ENCODE results near the gene TADA2B.

TADA2B gene

DNA sequence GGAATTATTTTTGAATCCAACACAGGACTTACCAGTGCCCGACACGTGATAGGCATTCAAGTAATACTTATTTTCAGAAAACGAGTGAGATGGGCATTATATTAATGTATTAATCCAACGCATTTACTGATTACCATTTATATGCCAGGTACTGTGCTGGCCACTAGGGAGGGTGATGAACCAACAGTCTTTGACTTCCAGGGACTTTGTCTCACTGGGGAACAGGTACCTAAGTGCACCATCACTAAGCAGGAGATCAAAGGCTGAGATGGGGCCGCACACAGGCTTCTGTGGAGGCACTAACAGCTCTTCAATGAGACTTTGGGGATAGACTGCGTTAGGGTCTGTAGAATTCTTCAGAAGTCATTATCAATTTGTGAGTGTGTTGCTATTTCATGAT lies 5.7 kb upstream of the TADA2B start:
- no peak overlapping the region for H2BK15ac ChIP-seq (replicated peaks; ENCODE audit: low read depth)
- no peak overlapping the region for H2BK5ac ChIP-seq (ENCODE audit: low read length)
- no peak overlapping the region for H2BK120ac ChIP-seq (ENCODE audit: low read depth, low read length)
- no peak overlapping the region for H3K4me2 ChIP-seq (ENCODE audit: low read length)
- H3K79me1 ChIP-seq (ENCODE audit: low read length) = no peaks in the 10 kb centered on the region
- no peak overlapping the region for H2AK5ac ChIP-seq (ENCODE audit: low read length)
- no peak overlapping the region for H3K18ac ChIP-seq (ENCODE audit: low read length)
- no peak overlapping the region for H3K9ac ChIP-seq (ENCODE audit: low read length)
- WGBS (ENCODE audit: extremely low coverage, insufficient coverage, low lambda C conversion rate) = no CpG with 5 or more reads among the region's 6 CpGs
- H4K5ac ChIP-seq (ENCODE audit: low read length) = no peak overlapping the region
- no peaks in the 10 kb centered on the region for H3K36me3 ChIP-seq (ENCODE audit: control insufficient read depth, insufficient read depth, low read length)
- H3K79me2 ChIP-seq (ENCODE audit: control insufficient read depth, insufficient read depth, low read length) = no peaks in the 10 kb centered on the region
- H3K23ac ChIP-seq (ENCODE audit: low read length) = no peak overlapping the region
- no peak overlapping the region for H3K56ac ChIP-seq (ENCODE audit: low read length)
- no peak overlapping the region for H3K27ac ChIP-seq (ENCODE audit: low read depth, low read length)
- no peak overlapping the region for H4K8ac ChIP-seq (ENCODE audit: low read depth, low read length)
- no peak overlapping the region for H3K4ac ChIP-seq (ENCODE audit: low read depth, low read length)
- no peak overlapping the region for H3K4me3 ChIP-seq (ENCODE audit: low read length)
- H3K4me1 ChIP-seq (ENCODE audit: control insufficient read depth, low read depth, low read length) = no peaks in the 10 kb centered on the region
- H3K27me3 ChIP-seq (ENCODE audit: insufficient read depth, low read length, poor library complexity) = peaks cover 6% of the 10 kb centered on the region
- DNase-seq = no peak

DNA sequence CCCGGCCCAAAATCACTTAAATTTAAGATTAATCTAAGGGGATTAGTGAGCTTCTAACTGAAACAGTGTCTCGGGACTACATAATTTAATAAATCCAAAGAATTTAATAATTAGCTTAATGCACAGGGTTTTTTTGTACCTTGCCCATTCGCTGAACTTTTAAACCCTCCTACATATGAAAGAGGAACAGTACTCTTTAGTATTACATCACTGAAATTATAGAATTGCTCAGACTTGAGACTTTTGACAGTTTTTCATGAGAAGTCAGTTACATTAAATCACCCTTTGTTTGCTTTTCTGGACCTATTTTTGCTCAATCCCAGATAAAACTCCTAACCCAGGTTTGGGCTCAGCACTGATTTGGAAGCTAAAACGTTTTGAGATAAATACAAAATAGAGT lies 2.4 kb upstream of the TADA2B start:
- no peak overlapping the region for H4K5ac ChIP-seq (ENCODE audit: low read length)
- H3K18ac ChIP-seq (ENCODE audit: low read length) = no peak overlapping the region
- no peak overlapping the region for H3K23ac ChIP-seq (ENCODE audit: low read length)
- H2BK120ac ChIP-seq (ENCODE audit: low read depth, low read length) = no peak overlapping the region
- peaks cover 15% of the 10 kb centered on the region for H3K79me2 ChIP-seq (ENCODE audit: control insufficient read depth, insufficient read depth, low read length)
- H3K9ac ChIP-seq (ENCODE audit: low read length) = no peak overlapping the region
- no peak overlapping the region for H2BK15ac ChIP-seq (replicated peaks; ENCODE audit: low read depth)
- no peak overlapping the region for H2BK5ac ChIP-seq (ENCODE audit: low read length)
- H3K27ac ChIP-seq (ENCODE audit: low read depth, low read length) = no peak overlapping the region
- DNase-seq = no peak
- H4K8ac ChIP-seq (ENCODE audit: low read depth, low read length) = no peak overlapping the region
- H3K4me1 ChIP-seq (ENCODE audit: control insufficient read depth, low read depth, low read length) = peaks cover 2% of the 10 kb centered on the region
- H3K79me1 ChIP-seq (ENCODE audit: low read length) = peaks cover 16% of the 10 kb centered on the region
- no peak overlapping the region for H3K56ac ChIP-seq (ENCODE audit: low read length)
- no peak overlapping the region for H3K4me3 ChIP-seq (ENCODE audit: low read length)
- WGBS (ENCODE audit: extremely low coverage, insufficient coverage, low lambda C conversion rate) = no CpG with 5 or more reads among the region's 4 CpGs
- no peak overlapping the region for H3K4ac ChIP-seq (ENCODE audit: low read depth, low read length)
- no peaks in the 10 kb centered on the region for H3K36me3 ChIP-seq (ENCODE audit: control insufficient read depth, insufficient read depth, low read length)
- H3K4me2 ChIP-seq (ENCODE audit: low read length) = no peak overlapping the region
- no peak overlapping the region for H2AK5ac ChIP-seq (ENCODE audit: low read length)
- H3K27me3 ChIP-seq (ENCODE audit: insufficient read depth, low read length, poor library complexity) = peaks cover 6% of the 10 kb centered on the region

DNA sequence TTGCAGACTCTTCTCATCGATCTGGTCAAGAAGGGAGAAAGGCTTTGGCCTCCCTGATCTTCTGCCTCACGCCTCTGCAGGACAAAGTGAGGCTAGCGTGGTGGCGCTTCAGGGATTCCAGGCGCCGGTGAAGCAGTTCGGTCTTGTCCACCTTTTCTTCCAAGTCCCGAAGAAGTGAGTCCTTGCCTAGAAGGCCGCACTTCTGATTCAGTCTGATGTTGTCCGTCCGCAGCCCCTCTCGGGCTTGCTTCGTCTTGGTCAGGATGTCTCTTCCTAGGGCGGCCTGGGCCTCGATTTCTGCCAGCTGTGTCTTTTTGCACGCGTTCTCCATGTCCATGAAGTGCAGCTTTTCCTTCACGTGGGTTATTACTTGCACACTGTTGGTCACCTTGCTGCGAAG lies 1.9 kb upstream of the TADA2B start:
- no peak overlapping the region for H3K4ac ChIP-seq (ENCODE audit: low read depth, low read length)
- no peak overlapping the region for H4K8ac ChIP-seq (ENCODE audit: low read depth, low read length)
- H3K79me2 ChIP-seq (ENCODE audit: control insufficient read depth, insufficient read depth, low read length) = peaks cover 19% of the 10 kb centered on the region
- no peak overlapping the region for H4K5ac ChIP-seq (ENCODE audit: low read length)
- H3K36me3 ChIP-seq (ENCODE audit: control insufficient read depth, insufficient read depth, low read length) = no peaks in the 10 kb centered on the region
- no peak overlapping the region for H3K56ac ChIP-seq (ENCODE audit: low read length)
- H2BK15ac ChIP-seq (replicated peaks; ENCODE audit: low read depth) = no peak overlapping the region
- H3K4me3 ChIP-seq (ENCODE audit: low read length) = no peak overlapping the region
- no peak overlapping the region for H2BK120ac ChIP-seq (ENCODE audit: low read depth, low read length)
- WGBS (ENCODE audit: extremely low coverage, insufficient coverage, low lambda C conversion rate) = no CpG with 5 or more reads among the region's 19 CpGs
- H3K4me2 ChIP-seq (ENCODE audit: low read length) = no peak overlapping the region
- no peak overlapping the region for H2AK5ac ChIP-seq (ENCODE audit: low read length)
- no peak overlapping the region for H3K27ac ChIP-seq (ENCODE audit: low read depth, low read length)
- no peak for DNase-seq
- no peak overlapping the region for H2BK5ac ChIP-seq (ENCODE audit: low read length)
- H3K9ac ChIP-seq (ENCODE audit: low read length) = no peak overlapping the region
- no peak overlapping the region for H3K23ac ChIP-seq (ENCODE audit: low read length)
- peaks cover 6% of the 10 kb centered on the region for H3K27me3 ChIP-seq (ENCODE audit: insufficient read depth, low read length, poor library complexity)
- H3K18ac ChIP-seq (ENCODE audit: low read length) = no peak overlapping the region
- H3K79me1 ChIP-seq (ENCODE audit: low read length) = peaks cover 18% of the 10 kb centered on the region
- peaks cover 2% of the 10 kb centered on the region for H3K4me1 ChIP-seq (ENCODE audit: control insufficient read depth, low read depth, low read length)

DNA sequence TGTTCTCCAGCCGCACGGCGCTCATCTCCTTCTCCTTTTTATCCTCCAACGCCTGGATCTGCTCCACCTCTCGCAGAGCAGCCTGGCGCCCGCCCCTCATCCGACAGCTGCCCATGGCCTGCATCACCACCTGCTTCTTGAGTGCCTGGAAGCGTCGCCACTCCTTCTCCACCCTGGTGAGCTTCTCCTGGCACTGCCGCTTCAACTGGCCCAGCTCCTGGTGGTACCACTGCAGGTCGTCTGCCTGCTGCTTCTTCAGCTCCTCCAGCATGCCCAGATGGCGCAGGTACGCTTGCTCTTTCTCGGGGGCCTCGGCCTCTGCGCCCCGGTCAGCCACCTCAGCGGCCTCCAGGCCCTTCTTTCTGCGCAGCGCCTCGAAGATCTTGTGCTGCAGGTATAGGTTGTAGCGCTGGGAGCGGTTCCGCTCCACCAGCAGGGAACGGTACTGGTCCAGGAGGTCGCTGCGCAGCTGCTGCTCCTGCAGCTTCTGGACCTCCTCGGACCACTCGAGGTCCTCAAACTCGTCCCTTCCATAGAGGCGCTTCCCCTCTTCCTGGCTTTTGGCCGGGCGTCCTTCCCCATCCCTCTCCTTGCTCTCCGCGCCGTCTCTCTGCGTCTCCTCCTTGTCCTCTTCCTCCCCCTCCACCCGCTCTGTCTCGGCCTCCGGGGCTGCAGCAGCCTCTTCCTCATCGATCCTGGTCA lies 1.2 kb upstream of the TADA2B start:
- H3K27me3 ChIP-seq (ENCODE audit: insufficient read depth, low read length, poor library complexity) = peaks cover 6% of the 10 kb centered on the region
- H3K9ac ChIP-seq (ENCODE audit: low read length) = peak overlapping the region; percentile 36
- H4K5ac ChIP-seq (ENCODE audit: low read length) = no peak overlapping the region
- no peak overlapping the region for H3K18ac ChIP-seq (ENCODE audit: low read length)
- H3K4ac ChIP-seq (ENCODE audit: low read depth, low read length) = no peak overlapping the region
- H3K79me1 ChIP-seq (ENCODE audit: low read length) = peaks cover 22% of the 10 kb centered on the region
- no peak overlapping the region for H4K8ac ChIP-seq (ENCODE audit: low read depth, low read length)
- no peak overlapping the region for H3K27ac ChIP-seq (ENCODE audit: low read depth, low read length)
- no peaks in the 10 kb centered on the region for H3K36me3 ChIP-seq (ENCODE audit: control insufficient read depth, insufficient read depth, low read length)
- no peak overlapping the region for H3K4me3 ChIP-seq (ENCODE audit: low read length)
- H3K4me2 ChIP-seq (ENCODE audit: low read length) = peak overlapping the region; percentile 91
- H3K79me2 ChIP-seq (ENCODE audit: control insufficient read depth, insufficient read depth, low read length) = peaks cover 25% of the 10 kb centered on the region
- no peak overlapping the region for H2AK5ac ChIP-seq (ENCODE audit: low read length)
- H3K4me1 ChIP-seq (ENCODE audit: control insufficient read depth, low read depth, low read length) = peaks cover 2% of the 10 kb centered on the region
- no peak for DNase-seq
- no peak overlapping the region for H2BK120ac ChIP-seq (ENCODE audit: low read depth, low read length)
- no peak overlapping the region for H3K23ac ChIP-seq (ENCODE audit: low read length)
- no CpG with 5 or more reads among the region's 42 CpGs for WGBS (ENCODE audit: extremely low coverage, insufficient coverage, low lambda C conversion rate)
- no peak overlapping the region for H2BK15ac ChIP-seq (replicated peaks; ENCODE audit: low read depth)
- peak overlapping the region; percentile 45 for H3K56ac ChIP-seq (ENCODE audit: low read length)
- no peak overlapping the region for H2BK5ac ChIP-seq (ENCODE audit: low read length)

DNA sequence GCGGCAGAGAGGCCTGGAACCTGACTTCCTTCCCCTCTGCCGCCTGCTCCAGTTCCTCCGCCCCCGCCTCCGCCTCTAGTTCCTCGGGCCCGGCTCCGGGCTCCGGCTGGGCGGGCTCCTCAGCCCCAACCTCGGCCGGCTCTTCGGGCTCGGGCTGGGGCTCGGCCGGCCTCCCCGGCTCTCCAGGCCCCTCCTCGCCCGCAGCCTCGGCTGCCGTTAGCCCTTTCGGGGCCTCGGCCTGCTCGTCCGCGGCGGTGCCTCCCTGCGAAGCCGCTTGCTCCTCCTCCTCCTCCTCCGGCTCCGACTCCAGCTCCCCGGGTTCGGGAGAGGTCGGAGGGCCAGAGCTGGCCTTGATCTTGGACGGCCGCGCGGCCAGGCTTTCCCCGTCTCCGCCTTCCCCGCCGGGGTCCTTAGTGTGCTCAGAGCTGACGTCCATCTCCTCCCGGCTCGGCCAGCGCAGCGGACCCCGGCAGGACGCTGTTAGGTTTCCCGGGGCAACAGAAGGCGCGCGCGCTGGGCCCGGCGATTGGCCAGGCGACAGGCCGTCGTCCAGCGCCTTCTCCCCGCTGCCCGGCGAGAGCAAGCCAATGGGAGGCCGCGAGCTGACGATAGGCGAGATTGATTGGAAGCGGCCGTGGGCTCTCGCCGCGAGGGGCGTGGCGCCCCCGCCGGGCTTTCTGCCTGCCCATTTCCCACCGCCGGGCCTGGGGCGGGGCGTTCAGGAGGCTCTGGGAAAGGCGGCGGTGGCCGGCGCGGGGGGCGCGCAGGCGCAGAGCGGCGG lies 479 bp upstream of the TADA2B start:
- Histone ChIP-seq H2BK5ac (ENCODE audit: low read length) (no peak overlapping the region), H3K27ac (ENCODE audit: low read depth, low read length) (no peak overlapping the region), H3K4me3 (ENCODE audit: low read length) (peak overlapping the region; percentile 62), H3K4ac (ENCODE audit: low read depth, low read length) (no peak overlapping the region), H3K79me2 (ENCODE audit: control insufficient read depth, insufficient read depth, low read length) (peaks cover 29% of the 10 kb centered on the region), H3K36me3 (ENCODE audit: control insufficient read depth, insufficient read depth, low read length) (no peaks in the 10 kb centered on the region), H3K27me3 (ENCODE audit: insufficient read depth, low read length, poor library complexity) (peaks cover 6% of the 10 kb centered on the region), H2AK5ac (ENCODE audit: low read length) (no peak overlapping the region), H3K9ac (ENCODE audit: low read length) (peak overlapping the region; percentile 36), H2BK15ac (replicated peaks; ENCODE audit: low read depth) (no peak overlapping the region), H3K56ac (ENCODE audit: low read length) (peak overlapping the region; percentile 56), H3K18ac (ENCODE audit: low read length) (no peak overlapping the region), H3K79me1 (ENCODE audit: low read length) (peaks cover 28% of the 10 kb centered on the region), H4K5ac (ENCODE audit: low read length) (no peak overlapping the region), H3K4me1 (ENCODE audit: control insufficient read depth, low read depth, low read length) (peaks cover 2% of the 10 kb centered on the region), H3K23ac (ENCODE audit: low read length) (no peak overlapping the region), H2BK120ac (ENCODE audit: low read depth, low read length) (no peak overlapping the region), H4K8ac (ENCODE audit: low read depth, low read length) (no peak overlapping the region), H3K4me2 (ENCODE audit: low read length) (peak overlapping the region; percentile 91)
- DNase-seq = peak; percentile 99
- WGBS (ENCODE audit: extremely low coverage, insufficient coverage, low lambda C conversion rate) = no CpG with 5 or more reads among the region's 90 CpGs
